ENCODE results near the gene MAGI1. TPM values are rescaled to one million over a fixed set of nuclear protein-coding genes. Genes with fewer than 3 reads are reported as not detected.
"Not testable (repeated sequence)": the region's sequence is repeated elsewhere in the genome, so short reads cannot be mapped to it uniquely, and the experiment has no call there.

MAGI1 gene
- total RNA-seq, 1 donor from 2014 or later: 18.7 TPM

DNA sequence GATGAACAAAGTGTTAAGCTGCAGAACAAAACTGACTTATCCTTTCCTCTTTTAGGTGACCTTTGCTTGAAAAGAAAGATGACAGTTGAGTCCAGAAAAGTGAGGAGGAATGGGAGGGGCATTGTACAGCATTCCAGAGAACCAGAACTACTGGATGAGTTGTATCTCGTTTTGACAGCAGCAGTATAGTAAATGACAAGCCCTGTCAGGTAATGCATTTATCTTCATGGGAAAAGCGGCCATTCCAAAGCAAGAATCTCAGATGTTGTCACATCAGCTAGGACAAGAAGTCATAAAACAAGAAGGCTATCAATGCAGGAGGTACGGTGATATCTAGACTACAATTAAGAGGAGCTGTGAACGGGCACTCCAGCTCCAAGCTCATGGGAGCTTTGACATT is 421.5 kb downstream of the MAGI1 start:
- DNase-seq (ENCODE audit: low spot score): no peak
- Mint-ChIP-seq H3K4me1 (ENCODE audit: low read depth) (peaks cover 6% of the 10 kb centered on the region), H3K27me3 (ENCODE audit: low read depth) (no peaks in the 10 kb centered on the region)

DNA sequence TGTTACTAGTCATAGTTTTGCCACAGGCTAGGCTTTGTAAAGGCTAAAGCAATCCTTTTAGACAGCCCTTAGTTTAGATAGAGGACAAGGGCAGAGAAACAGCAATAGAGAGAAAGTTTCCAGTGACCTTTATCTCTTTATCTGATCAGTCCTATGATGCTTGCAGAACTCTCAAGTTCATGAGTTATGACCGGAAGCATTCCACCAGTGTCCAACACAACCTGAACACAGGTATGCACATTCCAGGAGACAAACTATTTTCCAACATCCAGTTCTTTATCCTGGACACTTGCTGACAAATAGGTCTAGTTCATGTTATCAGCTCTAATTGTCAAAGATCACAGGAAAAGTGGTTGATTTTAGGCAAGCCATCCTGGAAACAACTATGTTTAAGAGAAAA is 422.2 kb downstream of the MAGI1 start:
- no peak for DNase-seq (ENCODE audit: low spot score)
- peaks cover 1% of the 10 kb centered on the region for H3K36me3 Mint-ChIP-seq (ENCODE audit: low read depth)
- H3K4me1 Mint-ChIP-seq (ENCODE audit: low read depth): peaks cover 6% of the 10 kb centered on the region
- H3K9me3 Mint-ChIP-seq (ENCODE audit: low read depth): no peaks in the 10 kb centered on the region
- no peaks in the 10 kb centered on the region for H3K27me3 Mint-ChIP-seq (ENCODE audit: low read depth)
- no peak overlapping the region for H3K27ac Mint-ChIP-seq (ENCODE audit: unreplicated experiment)
- H3K4me3 Mint-ChIP-seq (ENCODE audit: unreplicated experiment): no peak overlapping the region
- TF ChIP-seq, protein P1, sequence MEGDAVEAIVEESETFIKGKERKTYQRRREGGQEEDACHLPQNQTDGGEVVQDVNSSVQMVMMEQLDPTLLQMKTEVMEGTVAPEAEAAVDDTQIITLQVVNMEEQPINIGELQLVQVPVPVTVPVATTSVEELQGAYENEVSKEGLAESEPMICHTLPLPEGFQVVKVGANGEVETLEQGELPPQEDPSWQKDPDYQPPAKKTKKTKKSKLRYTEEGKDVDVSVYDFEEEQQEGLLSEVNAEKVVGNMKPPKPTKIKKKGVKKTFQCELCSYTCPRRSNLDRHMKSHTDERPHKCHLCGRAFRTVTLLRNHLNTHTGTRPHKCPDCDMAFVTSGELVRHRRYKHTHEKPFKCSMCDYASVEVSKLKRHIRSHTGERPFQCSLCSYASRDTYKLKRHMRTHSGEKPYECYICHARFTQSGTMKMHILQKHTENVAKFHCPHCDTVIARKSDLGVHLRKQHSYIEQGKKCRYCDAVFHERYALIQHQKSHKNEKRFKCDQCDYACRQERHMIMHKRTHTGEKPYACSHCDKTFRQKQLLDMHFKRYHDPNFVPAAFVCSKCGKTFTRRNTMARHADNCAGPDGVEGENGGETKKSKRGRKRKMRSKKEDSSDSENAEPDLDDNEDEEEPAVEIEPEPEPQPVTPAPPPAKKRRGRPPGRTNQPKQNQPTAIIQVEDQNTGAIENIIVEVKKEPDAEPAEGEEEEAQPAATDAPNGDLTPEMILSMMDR (IDR thresholded peaks at IDR 0.05): no peak

More for the DNA sequence above, 421.5 kb downstream of the MAGI1 start:
- no peak overlapping the region for H3K27ac Mint-ChIP-seq (ENCODE audit: unreplicated experiment)
- TF ChIP-seq, protein P1 (IDR thresholded peaks at IDR 0.05): no peak
- H3K9me3 Mint-ChIP-seq (ENCODE audit: low read depth): no peaks in the 10 kb centered on the region
- no peak overlapping the region for H3K4me3 Mint-ChIP-seq (ENCODE audit: unreplicated experiment)
- peaks cover 1% of the 10 kb centered on the region for H3K36me3 Mint-ChIP-seq (ENCODE audit: low read depth)

DNA sequence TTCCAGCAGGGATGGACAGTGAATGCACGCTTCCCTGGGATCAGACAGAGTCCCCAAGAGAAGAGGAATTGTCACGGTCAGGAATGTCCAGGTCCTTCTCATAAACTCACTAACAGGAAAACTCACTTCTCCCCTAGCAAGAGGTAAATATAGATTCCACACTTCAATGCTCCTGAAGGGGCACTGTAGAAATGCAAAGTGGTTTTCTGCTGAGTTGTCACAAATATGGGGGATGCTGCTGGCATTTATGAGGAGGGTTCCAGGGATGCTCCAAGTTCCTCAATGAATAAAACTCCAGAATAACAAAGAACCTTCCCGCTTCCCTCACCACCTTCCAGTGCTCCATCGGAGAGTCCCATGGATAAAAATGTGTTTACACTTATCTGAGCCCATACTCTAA is 423.4 kb downstream of the MAGI1 start:
- DNase-seq (ENCODE audit: low spot score): no peak
- Mint-ChIP-seq H3K27ac (ENCODE audit: unreplicated experiment) (no peak overlapping the region), H3K4me1 (ENCODE audit: low read depth) (peaks cover 6% of the 10 kb centered on the region), H3K4me3 (ENCODE audit: unreplicated experiment) (no peak overlapping the region), H3K36me3 (ENCODE audit: low read depth) (peaks cover 1% of the 10 kb centered on the region), H3K9me3 (ENCODE audit: low read depth) (no peaks in the 10 kb centered on the region), H3K27me3 (ENCODE audit: low read depth) (no peaks in the 10 kb centered on the region)
- TF ChIP-seq, protein P1 (IDR thresholded peaks at IDR 0.05): no peak

DNA sequence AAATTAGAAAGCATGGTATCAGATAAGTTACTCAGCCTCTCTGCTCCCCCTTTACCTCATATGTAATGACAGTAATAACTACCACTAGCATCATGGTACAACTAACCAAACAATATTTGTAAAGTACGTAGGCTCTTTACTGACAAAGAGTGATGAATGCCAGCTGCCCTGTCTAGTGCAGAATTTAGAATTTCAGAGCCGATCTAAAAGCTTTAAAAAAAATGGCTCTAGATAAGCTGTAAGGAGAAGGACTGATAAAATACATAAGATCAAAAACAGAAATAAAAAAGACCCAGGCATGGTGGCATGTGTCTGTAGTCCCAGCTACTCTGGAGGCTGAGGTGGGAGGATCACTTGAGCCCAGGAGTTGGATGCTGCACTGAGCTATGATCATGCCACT is 424.1 kb downstream of the MAGI1 start:
- Mint-ChIP-seq H3K9me3 (ENCODE audit: low read depth) (no peaks in the 10 kb centered on the region), H3K27me3 (ENCODE audit: low read depth) (no peaks in the 10 kb centered on the region), H3K4me3 (ENCODE audit: unreplicated experiment) (no peak overlapping the region), H3K4me1 (ENCODE audit: low read depth) (peaks cover 4% of the 10 kb centered on the region), H3K27ac (ENCODE audit: unreplicated experiment) (no peak overlapping the region), H3K36me3 (ENCODE audit: low read depth) (peaks cover 1% of the 10 kb centered on the region)
- TF ChIP-seq, protein P1 (IDR thresholded peaks at IDR 0.05): no peak
- DNase-seq (ENCODE audit: low spot score): no peak

DNA sequence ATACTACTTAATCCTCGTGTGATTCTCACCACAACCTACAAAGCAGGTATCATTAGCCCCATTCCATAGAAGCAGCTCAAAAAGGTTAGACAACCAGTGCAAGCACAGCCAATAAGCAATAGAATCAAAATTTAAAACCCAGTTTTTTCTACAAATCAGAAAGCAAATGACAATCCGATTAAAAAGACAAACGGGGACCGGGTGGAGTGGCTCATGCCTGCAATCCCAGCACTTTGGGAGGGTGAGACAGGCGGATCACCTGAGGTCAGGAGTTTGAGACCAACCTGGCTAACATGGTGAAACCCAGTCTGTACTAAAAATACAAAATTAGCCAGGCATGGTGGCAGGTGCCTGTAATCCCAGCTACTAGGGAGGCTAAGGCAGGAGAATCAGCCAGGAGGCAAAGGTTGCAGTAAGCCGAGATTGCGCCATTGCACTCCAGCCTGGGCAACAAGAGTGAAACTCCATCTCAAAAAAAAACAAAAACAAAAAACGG is 430.7 kb downstream of the MAGI1 start:
- not testable (repeated sequence) for H3K4me1 Mint-ChIP-seq (ENCODE audit: low read depth); H3K27ac Mint-ChIP-seq (ENCODE audit: unreplicated experiment); H3K27me3 Mint-ChIP-seq (ENCODE audit: low read depth); H3K9me3 Mint-ChIP-seq (ENCODE audit: low read depth); DNase-seq (ENCODE audit: low spot score); H3K4me3 Mint-ChIP-seq (ENCODE audit: unreplicated experiment); H3K36me3 Mint-ChIP-seq (ENCODE audit: low read depth)

DNA sequence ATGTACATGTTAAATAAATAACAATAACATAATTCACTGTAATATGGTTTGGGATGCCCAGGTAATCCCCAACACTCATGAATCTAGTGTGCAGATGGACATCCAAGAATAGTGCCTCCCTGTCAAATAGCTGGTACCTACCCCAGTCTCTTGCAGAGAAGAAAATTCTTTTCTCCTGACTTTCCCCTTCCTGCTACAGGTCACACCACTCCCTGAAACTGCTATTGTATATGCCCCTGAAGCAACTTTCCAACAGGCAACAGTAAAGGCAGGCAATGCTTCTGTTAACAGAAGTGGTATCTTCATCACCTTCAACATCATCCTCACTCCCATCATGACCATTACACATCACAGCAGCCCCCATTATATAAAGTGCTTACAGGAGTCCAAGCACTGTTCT is 431.6 kb downstream of the MAGI1 start:
- H3K4me3 Mint-ChIP-seq (ENCODE audit: unreplicated experiment): no peak overlapping the region
- H3K27ac Mint-ChIP-seq (ENCODE audit: unreplicated experiment): no peak overlapping the region
- DNase-seq (ENCODE audit: low spot score): no peak
- TF ChIP-seq, protein P1 (IDR thresholded peaks at IDR 0.05): no peak
- no peaks in the 10 kb centered on the region for H3K9me3 Mint-ChIP-seq (ENCODE audit: low read depth)
- H3K27me3 Mint-ChIP-seq (ENCODE audit: low read depth): no peaks in the 10 kb centered on the region
- H3K4me1 Mint-ChIP-seq (ENCODE audit: low read depth): peaks cover 7% of the 10 kb centered on the region
- no peaks in the 10 kb centered on the region for H3K36me3 Mint-ChIP-seq (ENCODE audit: low read depth)
